ENCODE results near the gene UBE2U. TPM values are rescaled to one million over a fixed set of nuclear protein-coding genes. Genes with fewer than 3 reads are reported as not detected.

Gene UBE2U
- total and polyA plus RNA-seq, 2 of the 8 experiments (the other 6 are each of a cell fraction or from before 2014, with no cell fraction given), result not detected

DNA sequence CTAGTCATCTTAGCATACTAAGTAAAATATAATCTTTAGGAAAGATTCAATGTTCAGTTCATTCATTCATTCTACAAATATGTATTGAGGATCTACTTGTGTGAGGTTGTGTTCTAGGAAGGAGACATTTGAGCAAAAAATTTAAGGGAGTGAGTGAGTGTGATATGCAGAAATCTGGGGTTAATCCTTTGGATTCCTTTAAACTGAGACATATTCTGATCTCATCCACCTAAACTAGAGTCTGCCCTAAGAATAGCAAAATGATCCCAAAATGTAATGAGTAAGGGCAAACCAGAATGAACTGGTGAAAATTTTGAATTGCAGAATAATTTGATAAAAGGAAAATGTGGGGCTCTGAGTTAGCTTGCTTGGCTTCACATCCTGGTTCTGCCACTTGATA, 8.6 kb downstream of the UBE2U start:
- H3K23me2 ChIP-seq (ENCODE audit: low read depth, low read length), result no peaks in the 10 kb centered on the region
- H2BK15ac ChIP-seq (ENCODE audit: low read length), result no peak overlapping the region
- no peak overlapping the region for H2BK20ac ChIP-seq (ENCODE audit: low read length)
- no peak overlapping the region for H3K4me3 ChIP-seq (ENCODE audit: extremely low read depth in 1 of 4, insufficient read depth in 2 of 4, low read depth in 3 of 4, low read length in 4 of 4)
- no peak overlapping the region for H3K9ac ChIP-seq (replicated peaks in 1 of 4; ENCODE audit: extremely low read depth in 1 of 4, low read depth in 3 of 4, low read length in 3 of 4)
- H3K14ac ChIP-seq (ENCODE audit: insufficient read length), result no peak overlapping the region
- H2AFZ ChIP-seq (ENCODE audit: low read length), result no peak overlapping the region
- H3K18ac ChIP-seq (ENCODE audit: extremely low read depth, low read length), result no peak overlapping the region
- no peak for DNase-seq (ENCODE audit: low read depth in 1 of 2, low spot score in 2 of 2)
- H3K36me3 ChIP-seq (ENCODE audit: control insufficient read depth in 2 of 4, insufficient read depth in 4 of 4, low read length in 3 of 4), result no peaks in the 10 kb centered on the region
- no peak for FAIRE-seq
- H3K9me3 ChIP-seq (ENCODE audit: insufficient read depth in 2 of 2, low read depth in 1 of 2, low read length in 1 of 2), result no peaks in the 10 kb centered on the region
- no peak overlapping the region for H3K4me2 ChIP-seq (ENCODE audit: insufficient read depth in 1 of 2, low read depth in 2 of 2, low read length in 2 of 2)
- no peak overlapping the region for H2BK120ac ChIP-seq (replicated peaks; ENCODE audit: low read depth, low read length)
- no peak overlapping the region for H3K27ac ChIP-seq (ENCODE audit: low read depth, low read length)
- no peaks in the 10 kb centered on the region for H3K79me2 ChIP-seq (ENCODE audit: control insufficient read depth in 1 of 2, insufficient read depth in 2 of 2, low read length in 2 of 2)
- ChIA-PET POLR2A (ENCODE audit: partially characterized antibody) (no interaction called here), CTCF (ENCODE audit: partially characterized antibody) (no interaction called here)
- no peak overlapping the region for H3K23ac ChIP-seq (ENCODE audit: insufficient read length)
- no peak overlapping the region for H4K5ac ChIP-seq (ENCODE audit: insufficient read length, low read depth, low read length)
- no peak overlapping the region for H2BK5ac ChIP-seq (ENCODE audit: low read depth, low read length)
- no peaks in the 10 kb centered on the region for H3K27me3 ChIP-seq (replicated peaks in 1 of 4; ENCODE audit: control insufficient read depth in 3 of 4, extremely low read depth in 1 of 4, insufficient read depth in 3 of 4, low read length in 3 of 4)
- H4K8ac ChIP-seq (ENCODE audit: extremely low read depth, insufficient read depth, low read length), result no peak overlapping the region
- H4K91ac ChIP-seq (replicated peaks; ENCODE audit: insufficient read length, low read length), result no peak overlapping the region
- no peak overlapping the region for H3K56ac ChIP-seq (replicated peaks; ENCODE audit: insufficient read length, low read depth, low read length)
- H4K20me1 ChIP-seq (replicated peaks in 1 of 2; ENCODE audit: control insufficient read depth in 1 of 2, insufficient read depth in 2 of 2, low read length in 2 of 2), result no peaks in the 10 kb centered on the region
- no peak overlapping the region for H2BK12ac ChIP-seq (ENCODE audit: low read depth, low read length)
- H3K4ac ChIP-seq (replicated peaks; ENCODE audit: insufficient read length, low read depth, low read length), result no peak overlapping the region
- H3K79me1 ChIP-seq (ENCODE audit: low read depth, low read length), result no peaks in the 10 kb centered on the region
- no peak overlapping the region for H2AK5ac ChIP-seq (ENCODE audit: low read depth, low read length)
- H3K4me1 ChIP-seq (replicated peaks in 1 of 4; ENCODE audit: control insufficient read depth in 3 of 4, insufficient read depth in 4 of 4, low read length in 3 of 4), result no peaks in the 10 kb centered on the region
- TF ChIP-seq, protein P1, sequence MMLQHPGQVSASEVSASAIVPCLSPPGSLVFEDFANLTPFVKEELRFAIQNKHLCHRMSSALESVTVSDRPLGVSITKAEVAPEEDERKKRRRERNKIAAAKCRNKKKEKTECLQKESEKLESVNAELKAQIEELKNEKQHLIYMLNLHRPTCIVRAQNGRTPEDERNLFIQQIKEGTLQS (IDR thresholded peaks at IDR 0.05; ENCODE audit: insufficient read depth, low read depth, low read length), result no peak
- TF ChIP-seq, protein P2, sequence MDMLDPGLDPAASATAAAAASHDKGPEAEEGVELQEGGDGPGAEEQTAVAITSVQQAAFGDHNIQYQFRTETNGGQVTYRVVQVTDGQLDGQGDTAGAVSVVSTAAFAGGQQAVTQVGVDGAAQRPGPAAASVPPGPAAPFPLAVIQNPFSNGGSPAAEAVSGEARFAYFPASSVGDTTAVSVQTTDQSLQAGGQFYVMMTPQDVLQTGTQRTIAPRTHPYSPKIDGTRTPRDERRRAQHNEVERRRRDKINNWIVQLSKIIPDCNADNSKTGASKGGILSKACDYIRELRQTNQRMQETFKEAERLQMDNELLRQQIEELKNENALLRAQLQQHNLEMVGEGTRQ (IDR thresholded peaks at IDR 0.05; ENCODE audit: low read length), result no peak
- no peak for TF ChIP-seq GTF2F1 (IDR thresholded peaks at IDR 0.05; ENCODE audit: borderline replicate concordance, low read depth, low read length)
